ENCODE measurements around the gene SLC6A20.

DNA sequence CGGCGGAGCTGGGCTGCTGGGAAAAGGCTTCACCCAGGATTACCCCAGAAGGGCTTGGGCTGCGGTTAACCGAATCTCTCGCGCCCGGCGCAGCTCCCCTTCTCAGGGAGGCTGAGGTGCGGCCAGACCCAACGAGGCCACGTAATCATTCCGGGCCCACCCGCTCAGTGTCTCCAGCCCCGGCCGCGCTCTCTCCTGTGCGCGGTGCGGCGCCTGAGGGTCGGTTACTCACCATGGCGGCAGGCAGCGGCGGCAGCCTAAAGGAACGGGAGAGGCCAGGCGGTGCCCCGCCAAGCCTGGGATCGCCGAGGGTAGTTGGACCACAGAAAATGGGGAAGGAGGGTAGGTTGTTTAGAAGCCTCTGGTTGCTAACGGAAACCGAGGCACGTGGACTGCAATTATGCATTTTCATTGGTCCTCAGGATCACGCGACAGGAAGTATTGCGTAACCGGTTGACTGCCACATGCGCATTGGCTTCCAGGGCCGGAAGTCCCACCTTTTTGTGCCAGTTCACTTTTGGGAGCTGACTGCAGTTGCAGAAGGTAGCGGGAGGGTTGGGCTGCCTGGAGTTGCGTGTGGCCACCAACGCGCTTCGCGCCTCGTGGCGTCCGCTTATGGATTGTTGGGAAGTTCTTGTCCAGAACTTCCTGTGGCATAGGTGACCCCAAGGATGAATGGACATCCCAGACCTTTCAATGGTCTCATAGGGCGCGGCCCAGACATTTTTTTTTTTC lies 45.6 kb upstream of the SLC6A20 start, which contains the start of gene LZTFL1:
- TF ChIP-seq, protein P1, sequence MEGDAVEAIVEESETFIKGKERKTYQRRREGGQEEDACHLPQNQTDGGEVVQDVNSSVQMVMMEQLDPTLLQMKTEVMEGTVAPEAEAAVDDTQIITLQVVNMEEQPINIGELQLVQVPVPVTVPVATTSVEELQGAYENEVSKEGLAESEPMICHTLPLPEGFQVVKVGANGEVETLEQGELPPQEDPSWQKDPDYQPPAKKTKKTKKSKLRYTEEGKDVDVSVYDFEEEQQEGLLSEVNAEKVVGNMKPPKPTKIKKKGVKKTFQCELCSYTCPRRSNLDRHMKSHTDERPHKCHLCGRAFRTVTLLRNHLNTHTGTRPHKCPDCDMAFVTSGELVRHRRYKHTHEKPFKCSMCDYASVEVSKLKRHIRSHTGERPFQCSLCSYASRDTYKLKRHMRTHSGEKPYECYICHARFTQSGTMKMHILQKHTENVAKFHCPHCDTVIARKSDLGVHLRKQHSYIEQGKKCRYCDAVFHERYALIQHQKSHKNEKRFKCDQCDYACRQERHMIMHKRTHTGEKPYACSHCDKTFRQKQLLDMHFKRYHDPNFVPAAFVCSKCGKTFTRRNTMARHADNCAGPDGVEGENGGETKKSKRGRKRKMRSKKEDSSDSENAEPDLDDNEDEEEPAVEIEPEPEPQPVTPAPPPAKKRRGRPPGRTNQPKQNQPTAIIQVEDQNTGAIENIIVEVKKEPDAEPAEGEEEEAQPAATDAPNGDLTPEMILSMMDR (optimal IDR thresholded peaks at IDR 0.05 in 1 of 3, IDR thresholded peaks at IDR 0.05 in 1 of 3, conservative IDR thresholded peaks at IDR 0.05 in 1 of 3; ENCODE audit: extremely low read depth in 1 of 3, insufficient read depth in 2 of 3, low read length in 3 of 3): no peak
- TF ChIP-seq EZH2 (IDR thresholded peaks at IDR 0.05; ENCODE audit: low read length): no peak

Measured in keratinocyte (primary cell).